ENCODE results near the gene ADH1B.
"Not testable (repeated sequence)": the region's sequence is repeated elsewhere in the genome, so short reads cannot be mapped to it uniquely, and the experiment has no call there.

Gene ADH1B

DNA sequence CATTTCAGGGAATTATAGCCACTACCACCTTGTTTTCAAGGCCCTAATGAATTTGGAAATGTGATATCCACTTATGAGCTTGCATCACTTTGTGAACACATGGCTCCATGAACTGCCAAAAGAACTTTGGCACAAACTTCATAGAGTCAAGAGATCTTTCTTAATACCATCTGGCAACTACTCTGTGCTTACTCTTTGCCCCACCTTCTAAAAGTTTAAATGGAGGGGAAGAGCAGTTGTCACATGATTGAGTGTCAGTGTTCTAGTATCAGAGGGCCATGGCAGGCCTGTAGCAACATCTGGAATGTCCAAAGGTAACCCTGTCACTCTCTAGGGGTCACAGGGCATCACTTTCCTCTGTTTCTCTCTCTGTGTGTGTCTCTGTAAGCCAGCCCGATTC lies 2.6 kb upstream of the ADH1B start:
- no peak for DNase-seq

- not testable (repeated sequence) for DNase-seq
Measured at GRCh38 chr4:99317811-99318210, 3.4 kb downstream of the ADH1B start.

GRCh38 chr4:99317354-99317753 lies 3.8 kb downstream of the ADH1B start:
- no peak for DNase-seq

DNA sequence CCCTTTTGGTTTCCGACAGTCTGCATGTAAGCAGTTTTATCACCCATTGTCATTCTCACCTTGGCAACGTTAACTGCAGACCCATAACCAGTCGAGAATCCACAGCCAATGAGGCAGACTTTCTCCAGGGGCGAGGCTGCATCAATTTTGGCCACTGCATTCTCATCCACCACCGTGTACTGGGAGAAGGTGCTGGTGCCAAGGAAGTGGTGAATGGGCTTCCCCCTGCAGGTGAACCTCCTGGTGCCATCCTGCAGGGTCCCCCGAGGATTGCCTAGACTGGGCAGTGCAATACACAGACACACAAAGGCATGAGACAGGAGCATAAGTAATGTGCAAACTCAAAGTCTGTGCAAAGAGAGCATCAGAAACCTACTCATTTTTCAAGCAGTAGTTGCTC lies 5.4 kb downstream of the ADH1B start:
- no peak for DNase-seq

DNA sequence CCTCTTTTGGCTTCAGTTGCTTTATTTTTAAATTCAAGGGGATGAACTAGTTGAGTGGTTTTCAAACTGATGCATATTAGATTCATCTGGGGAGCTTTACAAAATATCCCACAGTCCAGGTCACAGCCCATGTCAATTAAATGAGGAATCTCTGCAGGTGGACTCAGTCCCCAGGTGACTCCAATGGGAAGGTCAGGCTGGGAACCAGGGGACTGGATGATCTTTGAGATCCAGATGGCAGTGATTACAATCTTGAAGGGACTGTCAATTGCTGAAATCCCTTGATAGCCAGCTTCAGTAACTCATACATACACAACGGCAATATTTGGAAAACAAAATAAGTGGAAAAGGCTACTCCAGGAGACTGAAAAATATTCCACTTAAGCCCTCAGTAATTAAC lies 7.0 kb downstream of the ADH1B start:
- DNase-seq, result no peak

DNA sequence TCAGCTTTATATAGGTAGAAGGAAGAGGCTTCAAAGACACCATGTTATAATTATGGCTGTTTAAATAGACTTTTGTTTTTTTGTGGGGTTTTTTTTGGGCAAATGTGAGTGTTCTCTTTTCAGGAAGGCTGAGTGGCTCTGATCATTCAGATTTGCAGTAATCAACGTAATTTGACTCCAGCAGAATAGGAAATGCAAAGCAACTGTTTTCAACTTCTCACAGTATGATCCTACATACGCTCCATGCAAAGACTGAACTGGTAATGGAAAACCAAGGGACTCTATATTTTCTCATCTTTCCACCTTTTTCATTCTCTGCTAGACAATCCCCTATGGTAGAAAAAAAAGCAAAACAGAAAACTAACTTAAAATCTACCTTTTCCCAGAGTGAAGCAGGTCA lies 10.8 kb downstream of the ADH1B start:
- no peak for DNase-seq

- DNase-seq, result no peak
Measured at GRCh38 chr4:99305638-99306400, 15.4 kb downstream of the ADH1B start.

DNA sequence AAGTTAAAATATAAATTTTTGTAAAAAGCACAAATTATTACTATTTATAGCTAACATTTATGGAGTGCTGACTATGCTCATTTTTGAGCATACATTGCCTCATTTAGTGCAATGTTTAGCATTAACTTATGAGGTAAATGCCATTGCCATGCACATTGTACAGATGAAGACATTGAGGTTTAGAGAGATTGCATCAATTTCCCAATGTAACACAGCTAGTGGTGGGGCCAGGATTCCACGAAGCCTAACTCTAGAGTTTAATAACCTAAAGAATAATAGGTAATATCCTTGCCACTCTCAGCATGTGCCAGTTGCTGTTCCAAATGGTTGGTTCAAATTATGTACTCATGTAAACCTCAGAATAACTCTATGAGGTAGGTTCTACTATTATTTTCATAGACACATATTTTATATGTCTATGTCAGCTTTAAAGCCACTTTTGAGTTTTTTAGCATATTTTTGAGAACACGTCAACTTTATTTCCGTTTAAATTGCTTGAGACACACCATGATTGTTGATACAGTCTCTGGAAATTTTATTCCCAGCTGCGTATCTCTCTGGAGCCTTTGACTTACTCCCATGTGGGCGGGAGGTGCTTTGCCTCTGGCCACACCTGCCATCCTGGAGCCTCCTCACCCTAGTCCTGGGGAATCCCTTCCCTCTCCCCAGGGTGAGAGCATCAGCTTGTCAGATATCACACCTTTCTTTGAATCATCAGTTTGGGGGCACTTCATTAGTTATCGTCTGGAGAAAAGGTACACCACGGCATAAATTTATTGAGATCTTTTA lies 19.6 kb downstream of the ADH1B start:
- no peak for DNase-seq

DNA sequence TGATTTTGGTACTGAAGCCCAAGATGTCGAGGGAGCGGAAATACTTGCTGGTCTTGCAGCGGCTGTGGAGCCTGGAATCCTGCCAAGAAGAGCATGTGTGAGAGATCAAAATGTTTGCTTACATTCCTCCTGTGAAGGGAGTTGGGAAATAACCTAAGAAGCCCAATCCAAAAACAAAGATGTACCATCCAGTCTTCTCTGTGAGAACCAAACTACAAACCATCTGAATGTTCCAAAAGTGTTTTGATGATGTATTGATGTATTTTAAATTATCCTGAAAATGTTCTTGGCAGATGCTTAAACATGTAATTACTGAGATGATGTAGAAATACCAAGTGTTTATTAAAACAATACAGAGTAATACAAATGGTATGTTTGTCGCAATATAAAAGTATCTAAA lies 20.3 kb downstream of the ADH1B start:
- DNase-seq, result no peak

GRCh38 chr4:99293357-99293756 lies 27.8 kb downstream of the ADH1B start:
- no peak for DNase-seq

GRCh38 chr4:99290848-99291786 lies 30.1 kb downstream of the ADH1B start, which contains the start of gene ADH1A:
ADH1A (minus strand) TSS chr4:99290985; CDS start chr4:99290914, 71 bp downstream.
- DNase-seq, result no peak

GRCh38 chr4:99285387-99285786 lies 35.8 kb downstream of the ADH1B start:
- DNase-seq, result no peak

GRCh38 chr4:99282731-99283130 lies 38.5 kb downstream of the ADH1B start:
- DNase-seq, result no peak

- no peak for DNase-seq
Measured at GRCh38 chr4:99281261-99281660, 39.9 kb downstream of the ADH1B start.

DNA sequence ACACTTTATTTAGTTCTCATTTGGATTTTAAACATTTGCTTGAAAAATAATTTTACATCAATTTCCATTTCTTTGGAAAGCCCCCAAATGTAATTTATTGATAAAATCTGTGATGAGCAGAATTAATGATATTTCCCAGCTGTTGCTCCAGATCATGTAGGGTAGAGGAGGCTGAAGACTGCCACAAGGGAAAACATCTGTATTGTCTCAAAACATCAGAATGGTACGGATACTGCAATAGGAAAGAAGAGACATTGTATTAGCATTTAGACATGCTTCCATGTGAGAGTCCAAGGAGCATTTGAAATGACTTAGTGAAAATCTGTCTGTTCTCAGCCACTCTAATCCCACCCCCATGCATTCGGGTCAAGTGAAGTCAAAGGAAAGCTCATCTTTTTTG lies 44.8 kb downstream of the ADH1B start:
- no peak for DNase-seq

DNA sequence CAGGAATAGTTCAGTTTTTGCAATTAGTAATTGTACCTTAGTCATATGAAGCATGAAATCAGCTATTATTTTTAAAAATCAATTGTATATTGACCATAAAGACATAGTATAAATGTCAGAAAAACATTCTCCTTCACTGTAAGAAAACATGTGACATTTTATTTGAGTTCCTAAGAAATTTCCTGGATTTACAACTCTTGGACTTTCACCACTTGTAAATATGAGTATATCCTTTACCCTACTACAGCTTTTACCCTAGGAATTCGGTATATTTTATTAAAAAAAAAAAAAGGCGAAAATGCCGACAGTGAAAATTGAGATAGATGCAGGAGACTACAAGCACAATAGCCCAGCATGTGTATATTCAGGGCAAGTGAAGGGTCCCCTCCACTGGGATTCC lies 45.3 kb downstream of the ADH1B start:
- no peak for DNase-seq

- no peak for DNase-seq
Measured at GRCh38 chr4:99275050-99275449, 46.2 kb downstream of the ADH1B start.

DNA sequence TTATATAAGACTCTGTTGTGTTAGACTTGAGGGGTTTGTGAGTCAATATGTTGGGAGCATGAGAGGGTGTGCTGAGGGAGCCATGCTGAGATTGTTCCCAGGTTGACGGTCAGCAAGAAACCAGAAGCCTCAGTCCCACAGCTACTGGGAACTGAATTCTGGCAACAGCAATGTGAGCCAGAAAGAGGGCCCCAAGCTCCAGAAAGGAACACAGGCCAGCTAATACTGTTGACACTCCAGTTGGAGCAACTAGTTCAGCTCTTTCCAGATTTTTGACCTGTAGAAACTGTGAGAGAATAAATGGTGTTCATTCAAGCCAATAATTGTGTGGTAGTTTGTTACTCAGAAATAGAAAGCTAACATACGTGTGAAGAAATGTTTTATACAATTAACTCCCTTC lies 47.5 kb downstream of the ADH1B start:
- no peak for DNase-seq

DNA sequence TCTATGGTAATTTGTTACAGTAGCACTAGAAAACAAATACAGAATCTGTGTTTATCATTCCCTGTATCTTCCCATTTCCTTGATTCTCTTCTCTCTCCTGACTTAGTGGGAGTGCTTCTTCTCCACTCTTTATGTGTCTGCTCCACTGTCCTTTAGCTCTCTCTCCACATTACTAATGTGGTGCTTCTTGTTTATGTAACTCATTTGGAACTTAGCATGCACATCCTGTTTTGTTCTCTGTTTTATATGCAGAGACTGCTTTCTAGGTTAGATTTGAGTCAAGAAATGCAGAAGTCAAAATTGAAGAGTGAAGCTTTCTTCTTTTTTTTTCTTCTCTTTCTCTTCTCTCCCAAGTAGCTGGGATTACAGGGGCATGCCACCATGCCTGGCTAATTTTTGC lies 56.3 kb downstream of the ADH1B start:
- DNase-seq, result no peak
